Right lobe of liver (tissue), 6 donors: Measurements from ENCODE around the gene SLX4IP. TPM values are rescaled to one million over a fixed set of nuclear protein-coding genes. Genes with fewer than 3 reads are reported as not detected.
A peak's percentile ranks its signal among the peaks of the same experiment; 100 is the strongest.

Experiments used
- ATAC-seq, 4 donors: fragments of 200-7000 bp; cut with Tn5 transposase; one replicate each; pipeline ENCODE4 v1.9.1; 2020; ENCODE audit warnings: mild to moderate bottlenecking in 4 of 4, moderate library complexity in 4 of 4
- DNase-seq, 3 donors: peaks; one replicate each; pipeline ENCODE4 v3.0.0-alpha.2; 2020
- H3K27ac ChIP-seq, 3 donors: fragments of 200-600 bp; one replicate each; pipeline ENCODE4 v1.8.0; 2022
- H3K27me3 ChIP-seq, 2 donors: fragments of 200-600 bp; one replicate each; pipeline ENCODE4 v1.8.0; 2022
- H3K36me3 ChIP-seq, 4 donors: fragments of 200-600 bp; sonication (generic) in 1 of 4; one replicate each; pipeline versions ENCODE4 v1.5.1 to v1.8.0; 2017 to 2022; ENCODE audit warnings: control low read depth in 1 of 4
- H3K4me1 ChIP-seq, 4 donors: fragments of 200-600 bp; sonication (generic) in 1 of 4; one replicate each; pipeline versions ENCODE4 v1.5.1 to v1.8.0; 2017 to 2022; ENCODE audit warnings: control low read depth in 1 of 4
- H3K4me3 ChIP-seq, 3 donors: fragments of 200-600 bp; one replicate each; pipeline ENCODE4 v1.8.0; 2022
- H3K9me3 ChIP-seq, 4 donors: fragments of 200-600 bp; sonication (generic) in 1 of 4; one replicate each; pipeline versions ENCODE4 v1.5.1 to v1.8.0; 2017 to 2022; ENCODE audit warnings: control low read depth in 1 of 4
- CTCF ChIP-seq, 4 donors: fragments of 200-600 bp in 3 of 4; fragments of 450-650 bp in 1 of 4; IDR thresholded peaks; one replicate each; pipeline versions ENCODE4 v1.5.1 to v1.8.0; 2016 to 2022; ENCODE audit warnings: antibody characterized with exemption in 4 of 4, mild to moderate bottlenecking in 2 of 4
- POLR2A ChIP-seq: fragments of 450-650 bp; IDR thresholded peaks from one replicate; pipeline ENCODE4 v1.6.1; 2017; ENCODE audit warnings: antibody characterized with exemption, mild to moderate bottlenecking
- WGBS: methylation state at CpG from one replicate; pipeline ENCODE4 v1.1.6; 2018; ENCODE audit warnings: low coverage, low lambda C conversion rate; ENCODE audit not compliant: insufficient coverage; ENCODE audit errors: missing lambda C conversion rate; 5-methylcytosine and 5-hydroxymethylcytosine counted together
- intact Hi-C, 2 donors: fragments of 100-400 bp; cut with DNase I; formaldehyde crosslinking; loops; one replicate each; pipeline versions ENCODE4 v1.11.2 to v1.14.1; 2022
- total RNA-seq, 6 experiments: library from RNA; depleted of rRNA in 2 of 6; stranded (reverse); fragments of >200 nt in 2 of 6; fragmentation: NEBNext Ultra II Directional in 3 of 6; extraction: Animal tissue kit (Norgen Biotek cat#: 25700) in 3 of 6; gene quantifications; one replicate each; pipeline versions ENCODE4 v1.1.0 to v1.2.4, GENCODE V29; 2016 to 2023
- donor health status: DM: no; HTN: yes; CAD: no.
- donor health status: DM: no; HTN: no; CAD: no.
- donor health status: DM: no; HTN: no; CAD: no.
- donor health status: DM: no; HTN: yes; CAD: no.
- donor health status: DM: no; HTN: yes; CAD: no.

The SLX4IP gene
- total RNA-seq, 6 experiments from 2014 or later, result 2.0 to 4.0 (median 3.5) TPM

GRCh38 chr20:10447028-10447427 is 11.9 kb downstream of the SLX4IP start:
- Histone ChIP-seq H3K4me1 (peaks cover 0 to 27% (median 3%) of the 10 kb centered on the region in 4 donors), H3K9me3 (no peaks in the 10 kb centered on the region), H3K4me3 (no peak overlapping the region), H3K27me3 (no peaks in the 10 kb centered on the region), H3K36me3 (no peaks in the 10 kb centered on the region), H3K27ac (no peak overlapping the region)
- WGBS, result 7% methylated on average over 3 of the region's 3 CpGs
- intact Hi-C loops, result no loop called here
- ATAC-seq, result peak; percentile 23 to 73 (median 62)
- no peak for TF ChIP-seq CTCF (IDR thresholded peaks at IDR 0.05)
- TF ChIP-seq POLR2A, result no peak
- no peak for DNase-seq

GRCh38 chr20:10448270-10449156 is 13.4 kb downstream of the SLX4IP start:
- H3K9me3 ChIP-seq, result no peaks in the 10 kb centered on the region
- DNase-seq (no peak), ATAC-seq (peak; percentile 59 to 84 (median 79))
- H3K36me3 ChIP-seq, result no peaks in the 10 kb centered on the region
- 47% methylated on average over 3 of the region's 6 CpGs for WGBS
- H3K27me3 ChIP-seq, result no peaks in the 10 kb centered on the region
- intact Hi-C loops, result no loop called here
- H3K4me1 ChIP-seq, result peaks cover 0 to 27% (median 3%) of the 10 kb centered on the region in 4 donors
- no peak overlapping the region for H3K4me3 ChIP-seq
- TF ChIP-seq POLR2A, result no peak
- no peak for TF ChIP-seq CTCF (IDR thresholded peaks at IDR 0.05)
- H3K27ac ChIP-seq, result peak overlapping the region in 1 of 3 donors; percentile 14

- no peaks in the 10 kb centered on the region for H3K36me3 ChIP-seq
- no peak overlapping the region for H3K4me3 ChIP-seq
- H3K4me1 ChIP-seq, result peaks cover 0 to 27% (median 3%) of the 10 kb centered on the region in 4 donors
- DNase-seq (no peak), ATAC-seq (peak in 1 of 4 donors; percentile 55)
- 71% methylated on average over 2 of the region's 2 CpGs for WGBS
- no peak for TF ChIP-seq CTCF (IDR thresholded peaks at IDR 0.05)
- no peak for TF ChIP-seq POLR2A
- intact Hi-C loops, result no loop called here
- H3K9me3 ChIP-seq, result no peaks in the 10 kb centered on the region
- H3K27me3 ChIP-seq, result no peaks in the 10 kb centered on the region
- no peak overlapping the region for H3K27ac ChIP-seq
These were observed 14.2 kb downstream of the SLX4IP start for GRCh38 chr20:10449270-10449669.

GRCh38 chr20:10453241-10453640 is 18.1 kb downstream of the SLX4IP start:
- peaks cover 0 to 9% (median 3%) of the 10 kb centered on the region in 4 donors for H3K4me1 ChIP-seq
- ATAC-seq (peak; percentile 33 to 59 (median 42)), DNase-seq (no peak)
- H3K27me3 ChIP-seq, result no peaks in the 10 kb centered on the region
- H3K4me3 ChIP-seq, result no peak overlapping the region
- 34% methylated on average over 5 of the region's 5 CpGs for WGBS
- no peaks in the 10 kb centered on the region for H3K9me3 ChIP-seq
- intact Hi-C loops, result no loop called here
- no peaks in the 10 kb centered on the region for H3K36me3 ChIP-seq
- no peak overlapping the region for H3K27ac ChIP-seq
- no peak for TF ChIP-seq CTCF (IDR thresholded peaks at IDR 0.05)
- TF ChIP-seq POLR2A, result no peak
